KMS-11 (cell line): ENCODE measurements around the gene KRTAP1-1.

Experiments
- H2AFZ ChIP-seq: fragments of 200-600 bp; sonication (generic); 2 replicates; pipeline ENCODE4 v1.6.1; 2016; ENCODE audit warnings: antibody characterized with exemption, mixed run types, low read depth
- H3K27ac ChIP-seq: fragments of 200-600 bp; sonication (generic); 2 replicates; pipeline ENCODE4 v1.6.1; 2016; ENCODE audit warnings: mild to moderate bottlenecking, mixed run types
- H3K27me3 ChIP-seq: fragments of 200-600 bp; sonication (generic); 2 replicates; pipeline ENCODE4 v1.6.1; 2017; ENCODE audit warnings: mild to moderate bottlenecking, low read depth, mixed run types, moderate library complexity; ENCODE audit not compliant: insufficient read depth
- H3K36me3 ChIP-seq: fragments of 200-600 bp; sonication (generic); 2 replicates; pipeline ENCODE4 v1.6.1; 2017; ENCODE audit warnings: mild to moderate bottlenecking, mixed run types; ENCODE audit not compliant: insufficient read depth
- H3K4me1 ChIP-seq: fragments of 200-600 bp; sonication (generic); 2 replicates; pipeline ENCODE4 v1.6.1; 2016; ENCODE audit warnings: mild to moderate bottlenecking, low read depth, mixed run types; ENCODE audit not compliant: poor library complexity, severe bottlenecking
- H3K4me2 ChIP-seq: fragments of 200-600 bp; sonication (generic); 2 replicates; pipeline ENCODE4 v1.7.0; 2016; ENCODE audit warnings: mild to moderate bottlenecking, mixed run types
- H3K4me3 ChIP-seq: fragments of 200-600 bp; sonication (generic); IDR thresholded peaks from 2 replicates; pipeline ENCODE4 v1.6.1; 2017; ENCODE audit warnings: low read depth, low read length, mixed read lengths; ENCODE audit not compliant: insufficient read depth
- H3K79me2 ChIP-seq: fragments of 200-600 bp; sonication (generic); 2 replicates; pipeline ENCODE4 v1.6.1; 2016; ENCODE audit warnings: low read depth, mixed run types; ENCODE audit not compliant: insufficient read depth
- H3K9ac ChIP-seq: fragments of 200-600 bp; sonication (generic); 2 replicates; pipeline ENCODE4 v1.6.1; 2016; ENCODE audit warnings: mild to moderate bottlenecking, mixed run types
- H4K20me1 ChIP-seq: fragments of 200-600 bp; sonication (generic); 2 replicates; pipeline ENCODE4 v1.6.1; 2016; ENCODE audit warnings: mild to moderate bottlenecking, mixed run types; ENCODE audit not compliant: insufficient read depth
- TF ChIP-seq, protein P1 (sequence below): fragments of 200-600 bp; sonication (generic); conservative IDR thresholded peaks from 2 replicates; pipeline ENCODE4 v1.6.1; 2017; ENCODE audit warnings: low read depth, mild to moderate bottlenecking, antibody characterized with exemption, low read length, moderate library complexity, mixed read lengths

Gene KRTAP1-1

DNA sequence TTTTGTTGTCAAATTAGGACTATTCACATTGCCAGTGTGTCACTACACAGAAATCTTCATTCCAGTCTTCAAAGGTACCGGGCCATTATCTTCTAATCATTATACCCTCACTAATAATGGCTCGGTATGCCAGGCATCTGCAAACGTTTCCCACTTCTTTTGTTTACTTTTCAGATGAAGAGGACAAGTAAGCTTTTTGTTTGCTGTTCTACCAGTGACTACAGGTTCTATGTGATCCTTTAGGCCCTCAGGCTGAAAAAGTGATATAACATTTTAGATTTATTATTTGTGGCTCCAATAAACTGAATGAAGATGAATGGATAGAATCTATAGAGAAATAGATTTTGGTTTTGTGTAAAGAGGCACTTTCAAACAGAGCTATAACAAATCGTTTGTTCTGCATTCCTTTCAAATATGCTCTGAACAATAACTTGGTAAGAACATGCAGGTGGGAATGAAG lies 31.9 kb downstream of the KRTAP1-1 start:
- H3K36me3 ChIP-seq: no peaks in the 10 kb centered on the region
- no peak overlapping the region for H3K27ac ChIP-seq
- TF ChIP-seq, protein P1, sequence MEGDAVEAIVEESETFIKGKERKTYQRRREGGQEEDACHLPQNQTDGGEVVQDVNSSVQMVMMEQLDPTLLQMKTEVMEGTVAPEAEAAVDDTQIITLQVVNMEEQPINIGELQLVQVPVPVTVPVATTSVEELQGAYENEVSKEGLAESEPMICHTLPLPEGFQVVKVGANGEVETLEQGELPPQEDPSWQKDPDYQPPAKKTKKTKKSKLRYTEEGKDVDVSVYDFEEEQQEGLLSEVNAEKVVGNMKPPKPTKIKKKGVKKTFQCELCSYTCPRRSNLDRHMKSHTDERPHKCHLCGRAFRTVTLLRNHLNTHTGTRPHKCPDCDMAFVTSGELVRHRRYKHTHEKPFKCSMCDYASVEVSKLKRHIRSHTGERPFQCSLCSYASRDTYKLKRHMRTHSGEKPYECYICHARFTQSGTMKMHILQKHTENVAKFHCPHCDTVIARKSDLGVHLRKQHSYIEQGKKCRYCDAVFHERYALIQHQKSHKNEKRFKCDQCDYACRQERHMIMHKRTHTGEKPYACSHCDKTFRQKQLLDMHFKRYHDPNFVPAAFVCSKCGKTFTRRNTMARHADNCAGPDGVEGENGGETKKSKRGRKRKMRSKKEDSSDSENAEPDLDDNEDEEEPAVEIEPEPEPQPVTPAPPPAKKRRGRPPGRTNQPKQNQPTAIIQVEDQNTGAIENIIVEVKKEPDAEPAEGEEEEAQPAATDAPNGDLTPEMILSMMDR: no peak
- H3K27me3 ChIP-seq: no peaks in the 10 kb centered on the region
- H3K4me3 ChIP-seq: no peak overlapping the region
- H4K20me1 ChIP-seq: no peaks in the 10 kb centered on the region
- H3K4me1 ChIP-seq: no peaks in the 10 kb centered on the region
- H3K4me2 ChIP-seq: no peak overlapping the region
- H3K9ac ChIP-seq: no peak overlapping the region
- no peaks in the 10 kb centered on the region for H3K79me2 ChIP-seq
- no peak overlapping the region for H2AFZ ChIP-seq

DNA sequence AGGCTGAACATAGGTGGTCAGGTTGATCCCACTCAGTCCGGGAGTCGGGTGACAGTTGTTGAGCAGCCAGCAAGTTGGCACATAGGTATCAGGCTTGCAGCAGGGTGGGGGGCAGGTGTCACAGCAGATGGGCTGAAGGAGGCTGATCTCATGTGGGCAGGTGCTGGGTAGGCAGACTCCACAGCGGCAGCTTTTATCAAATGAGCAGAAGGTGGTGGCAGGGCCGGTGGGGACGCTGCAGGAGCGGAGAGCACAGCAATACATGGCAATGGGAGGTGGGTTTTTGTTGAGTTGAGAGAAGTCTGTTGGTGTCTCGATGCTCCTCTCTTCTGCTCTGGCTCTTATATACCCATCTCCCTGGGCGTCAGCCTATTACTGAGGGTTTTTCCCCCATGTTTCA lies 32.4 kb downstream of the KRTAP1-1 start, which contains the start of gene KRTAP3-1:
Gene KRTAP3-1 (minus strand): TSS at position 318 of the 400 bp plus-strand sequence. CDS start 54 bp downstream, at position 264.
- Histone ChIP-seq H3K9ac (no peak within 1 kb of the TSS), H2AFZ (no peak within 1 kb of the TSS), H3K36me3 (no peaks in the 10 kb centered on the region), H4K20me1 (no peaks in the 10 kb centered on the region), H3K4me2 (no peak within 1 kb of the TSS), H3K79me2 (no peaks in the 10 kb centered on the region), H3K4me1 (no peaks in the 10 kb centered on the region), H3K4me3 (no peak within 1 kb of the TSS), H3K27me3 (no peaks in the 10 kb centered on the region), H3K27ac (no peak within 1 kb of the TSS)
- TF ChIP-seq, protein P1: no peak

DNA sequence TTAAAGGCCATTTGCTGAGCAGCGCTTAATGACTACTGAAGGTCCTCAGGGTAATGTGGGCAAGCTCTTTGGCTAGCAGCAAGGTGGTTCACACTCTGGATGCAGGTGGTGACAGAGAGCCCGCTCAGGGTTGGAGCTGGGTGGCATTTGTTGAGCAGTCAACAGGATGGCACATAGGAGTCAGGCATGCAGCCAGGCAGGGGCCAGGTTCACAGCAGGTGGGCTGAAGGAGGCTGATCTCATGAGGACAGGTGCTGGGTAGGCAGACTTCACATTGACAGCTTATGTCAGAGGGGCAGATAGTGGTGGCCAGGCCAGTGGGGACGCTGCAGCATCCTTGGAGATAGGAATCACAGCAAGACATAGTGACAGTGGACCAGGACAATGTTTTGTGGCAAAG lies 36.9 kb downstream of the KRTAP1-1 start:
- no peak overlapping the region for H3K27ac ChIP-seq
- TF ChIP-seq, protein P1: no peak

DNA sequence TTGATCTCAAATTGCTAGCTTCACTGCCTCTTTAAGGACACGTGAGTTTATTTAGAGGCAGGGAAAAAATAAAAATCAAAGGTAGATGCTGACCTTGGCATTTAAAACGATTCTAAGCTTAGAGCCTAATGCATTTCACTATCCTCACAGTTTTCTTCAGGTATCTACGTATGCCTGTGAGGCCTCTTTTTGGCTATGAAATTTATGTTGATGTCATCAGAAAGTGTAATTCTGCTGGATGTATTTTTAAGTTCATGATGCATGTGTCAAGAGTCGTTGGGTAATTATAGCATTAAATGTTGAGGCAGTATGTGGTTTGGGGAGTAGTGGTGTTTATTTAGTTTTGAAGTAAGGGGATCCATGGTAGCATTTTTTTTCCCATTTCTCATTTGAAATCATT lies 37.3 kb downstream of the KRTAP1-1 start:
- Histone ChIP-seq H3K4me2 (no peak overlapping the region), H2AFZ (no peak overlapping the region), H3K36me3 (no peaks in the 10 kb centered on the region), H3K9ac (no peak overlapping the region), H3K4me1 (no peaks in the 10 kb centered on the region), H4K20me1 (no peaks in the 10 kb centered on the region), H3K4me3 (no peak overlapping the region), H3K79me2 (no peaks in the 10 kb centered on the region), H3K27me3 (no peaks in the 10 kb centered on the region), H3K27ac (no peak overlapping the region)
- TF ChIP-seq, protein P1: no peak

More for the DNA sequence above, 36.9 kb downstream of the KRTAP1-1 start:
- H4K20me1 ChIP-seq: no peaks in the 10 kb centered on the region
- no peaks in the 10 kb centered on the region for H3K4me1 ChIP-seq
- no peaks in the 10 kb centered on the region for H3K36me3 ChIP-seq
- no peak overlapping the region for H2AFZ ChIP-seq
- H3K4me3 ChIP-seq: no peak overlapping the region
- no peak overlapping the region for H3K4me2 ChIP-seq
- H3K27me3 ChIP-seq: no peaks in the 10 kb centered on the region
- H3K79me2 ChIP-seq: no peaks in the 10 kb centered on the region
- H3K9ac ChIP-seq: no peak overlapping the region

DNA sequence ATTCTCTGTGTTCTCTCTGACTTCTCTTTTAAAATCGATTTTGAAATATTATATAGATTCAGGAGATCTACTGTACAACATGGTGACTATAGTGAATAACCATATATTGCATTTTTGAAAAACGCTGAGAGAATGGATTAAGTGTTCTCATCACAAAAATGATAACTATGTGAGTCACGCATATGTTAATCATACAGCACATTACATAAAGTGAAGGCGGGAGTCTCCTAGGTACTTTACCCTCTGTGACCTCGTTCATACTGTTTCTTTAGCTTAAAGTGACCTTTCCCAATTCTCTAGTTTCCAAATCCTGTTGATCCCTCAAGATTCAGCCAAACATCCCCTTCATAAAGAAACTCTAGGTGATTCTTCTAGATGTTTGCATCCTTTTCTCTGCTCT lies 38.4 kb downstream of the KRTAP1-1 start:
- Histone ChIP-seq H3K4me3 (no peak overlapping the region), H3K9ac (no peak overlapping the region), H4K20me1 (no peaks in the 10 kb centered on the region), H3K79me2 (no peaks in the 10 kb centered on the region), H3K36me3 (no peaks in the 10 kb centered on the region), H3K4me2 (no peak overlapping the region), H3K4me1 (no peaks in the 10 kb centered on the region), H2AFZ (no peak overlapping the region), H3K27me3 (no peaks in the 10 kb centered on the region), H3K27ac (no peak overlapping the region)
- TF ChIP-seq, protein P1: no peak
